HUDEP-2 (cell line): ENCODE results near the gene SETD3.

Experiments used
- DNase-seq, 76 experiments: peaks; one replicate each; lab custom pipeline; 2025; ENCODE audit not compliant: unreplicated experiment in 76 of 76; lab: John Stamatoyannopoulos, UW

SETD3 gene

DNA sequence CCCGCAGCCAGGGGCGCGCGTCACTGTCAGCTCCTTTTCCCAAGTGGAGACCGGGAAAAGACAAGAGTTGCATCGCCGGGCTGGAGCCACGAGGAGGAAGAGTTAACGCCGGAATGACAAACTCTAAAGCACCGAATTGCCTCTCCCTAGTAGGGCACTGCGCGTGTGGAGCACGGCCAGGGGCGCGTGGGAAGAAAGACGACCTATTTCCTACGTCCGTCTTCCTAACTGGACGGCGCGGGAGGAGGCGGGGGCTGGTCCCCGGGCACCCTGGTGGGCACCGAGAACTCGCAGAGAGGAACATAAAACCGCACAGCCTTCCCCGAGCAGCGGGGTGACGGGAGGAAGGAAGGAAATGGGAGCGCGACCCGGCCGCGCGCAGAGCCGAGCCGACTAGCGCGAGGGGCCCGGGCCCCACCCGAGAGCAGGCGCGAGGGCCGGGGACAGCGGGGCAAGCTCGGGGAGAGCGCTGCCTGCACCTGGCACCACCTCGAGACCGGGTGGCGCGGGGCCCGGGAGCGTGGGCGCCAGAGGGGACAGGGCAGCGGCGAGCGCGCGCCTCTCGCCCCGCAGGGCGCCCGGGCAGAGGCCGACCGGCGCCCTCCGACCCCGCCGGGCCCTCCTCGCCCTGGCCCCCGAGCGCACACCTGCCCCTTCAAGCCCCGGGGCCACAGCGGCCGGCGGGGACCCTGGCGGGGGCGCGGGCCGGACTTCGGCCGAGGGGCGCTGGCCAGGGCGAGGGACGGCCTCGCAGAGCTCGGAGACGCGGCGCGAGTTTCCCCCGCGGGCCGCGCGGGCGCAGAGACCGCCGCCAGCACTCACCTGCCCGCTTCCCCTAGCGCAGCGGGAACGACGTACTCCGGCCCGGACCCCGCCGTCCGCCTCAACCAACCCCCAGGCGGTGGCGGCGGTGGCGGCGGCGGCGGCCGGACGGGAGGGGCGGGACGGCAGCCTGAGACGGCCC, at the start of gene SETD3:
Gene SETD3, minus strand, starts transcription at position 954 of the 964 bp plus-strand sequence. CDS start 15,054 bp downstream, outside the sequence.
- peak in 18 of 76 experiments; percentile 3 to 43 (median 18) for DNase-seq

DNA sequence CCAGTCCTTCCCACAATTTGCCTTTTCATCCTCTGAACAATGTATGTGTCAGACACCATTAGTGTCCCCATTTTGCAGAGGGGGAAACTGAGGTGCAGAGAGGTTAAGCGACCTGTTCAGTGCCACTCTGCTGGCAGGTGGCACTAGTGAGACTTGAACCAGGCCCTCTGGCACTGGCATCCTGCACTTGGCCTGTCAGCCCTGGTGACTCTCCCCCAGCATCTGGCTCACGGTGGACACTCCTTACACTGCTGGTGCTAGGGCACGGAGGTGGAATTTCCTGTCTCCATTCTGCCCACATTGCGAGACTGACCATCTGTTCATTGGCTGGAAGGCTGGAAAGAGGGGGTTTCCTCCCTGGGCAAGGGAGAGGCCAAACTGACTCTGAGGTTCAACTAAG, 49.2 kb upstream of the SETD3 start:
- DNase-seq = no peak

DNA sequence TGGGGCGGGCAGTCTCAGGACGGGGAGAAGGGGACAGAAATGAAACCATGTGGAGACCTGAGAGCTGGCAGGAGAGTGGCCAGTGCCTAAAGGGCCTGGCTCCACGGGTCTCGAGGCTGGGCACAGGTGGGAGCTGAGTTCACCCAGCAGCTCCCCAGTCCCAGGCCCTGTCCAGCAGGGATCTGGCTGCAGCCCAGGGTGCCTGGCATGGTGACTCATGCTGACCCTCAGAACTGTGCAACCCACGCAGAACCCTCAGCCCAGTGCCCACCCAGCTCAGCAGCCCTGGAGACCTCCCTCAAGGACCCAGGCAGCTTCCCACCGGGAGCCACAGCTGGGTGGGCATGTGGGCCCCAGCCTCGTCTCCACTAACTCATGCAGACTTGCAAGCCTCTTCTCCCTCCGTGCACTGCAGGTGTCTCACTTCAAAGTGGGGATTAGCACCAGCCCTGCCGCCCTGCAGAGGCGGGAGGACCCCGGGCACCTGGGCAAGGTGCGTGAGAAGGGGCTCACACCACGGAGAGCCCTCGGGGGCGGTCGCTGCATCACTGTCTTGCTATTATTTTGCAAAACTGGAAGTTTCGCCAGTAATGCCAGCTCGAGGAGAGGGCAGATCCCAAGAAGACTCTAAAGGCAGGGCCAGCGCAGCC, 46.9 kb upstream of the SETD3 start:
- no peak for DNase-seq

DNA sequence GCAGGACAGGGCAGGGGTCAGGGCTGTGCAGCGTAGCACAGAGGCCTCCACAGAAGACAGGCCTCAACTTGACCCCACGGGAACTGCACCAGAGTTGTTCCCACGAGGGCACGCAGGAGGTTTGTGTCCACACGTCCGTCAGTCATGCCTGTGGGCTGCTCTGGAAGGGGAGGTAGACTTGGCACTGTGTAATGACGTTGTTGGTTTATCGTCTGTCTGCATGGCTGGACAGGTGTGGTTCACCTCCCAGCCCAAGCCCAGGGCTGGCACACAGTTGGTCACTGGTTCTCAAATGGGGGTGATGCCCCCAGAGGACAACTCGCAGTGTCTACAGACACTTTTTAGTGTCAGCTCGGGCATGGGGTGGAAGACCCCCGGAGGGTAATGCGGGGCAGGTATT, 46.4 kb upstream of the SETD3 start:
- no peak for DNase-seq

DNA sequence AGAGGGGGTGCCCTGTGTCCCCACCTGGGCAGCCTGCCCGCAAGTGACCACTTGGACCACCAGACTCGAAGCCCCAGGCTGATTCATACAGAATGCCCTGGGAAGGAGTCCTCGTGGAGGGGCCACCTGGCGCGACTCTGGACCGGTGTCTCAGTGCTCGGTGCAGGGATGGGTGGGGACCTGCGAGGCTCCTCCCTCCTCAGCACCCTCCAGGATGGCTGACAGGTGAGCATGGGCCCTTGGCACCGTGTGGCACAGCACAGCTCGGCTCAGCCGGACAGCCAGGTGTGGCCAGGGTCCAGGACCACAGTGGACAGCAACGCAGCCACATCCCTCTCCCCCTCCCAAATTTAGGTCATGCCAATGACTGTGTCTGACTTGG, 45.0 kb upstream of the SETD3 start:
- no peak for DNase-seq

DNA sequence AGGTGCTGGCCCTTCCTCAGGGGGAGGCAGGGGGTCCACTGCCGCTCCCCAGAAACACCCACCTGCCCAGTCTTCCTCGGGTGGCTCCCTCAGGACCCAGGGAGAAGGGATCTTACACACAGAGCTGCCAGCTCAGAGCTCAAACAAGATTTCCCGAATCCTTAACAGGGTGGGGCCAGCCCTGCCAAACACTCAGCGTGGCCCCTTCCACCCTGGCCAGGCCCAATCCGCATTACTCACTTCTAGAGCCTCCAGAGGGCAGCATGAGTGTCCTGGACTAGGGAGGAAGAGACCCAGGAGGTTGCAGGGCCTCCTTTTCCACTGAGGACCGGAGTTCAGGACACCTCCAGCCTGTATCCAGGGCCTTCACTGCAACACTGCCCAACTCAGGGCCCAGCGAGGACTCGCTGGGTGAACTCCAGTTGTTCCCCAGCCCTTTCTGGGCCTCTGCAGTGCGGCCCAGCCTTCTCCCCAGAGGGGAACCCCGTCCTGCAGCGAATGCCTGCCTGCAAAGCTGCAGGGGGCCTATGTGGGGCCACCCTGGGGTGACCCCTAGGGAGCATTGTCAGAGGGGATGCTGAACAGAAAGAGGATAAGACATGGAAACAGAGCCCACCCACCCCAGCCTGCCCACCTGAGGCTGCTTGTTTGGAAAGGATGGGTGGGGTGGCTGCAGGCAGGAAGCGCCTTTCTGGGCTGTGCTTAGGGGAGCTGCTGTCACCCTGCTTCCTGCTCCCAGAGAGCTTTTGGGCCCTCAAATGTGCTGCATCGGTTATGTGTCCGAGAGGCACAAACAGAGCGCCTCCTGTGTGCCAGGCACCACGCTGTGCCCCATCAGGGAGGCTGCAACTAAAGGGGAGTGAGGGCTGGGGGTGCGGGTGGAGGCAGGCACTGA, 44.4 kb upstream of the SETD3 start:
- peak in 4 of 76 experiments; percentile 0 to 8 (median 4) for DNase-seq

DNA sequence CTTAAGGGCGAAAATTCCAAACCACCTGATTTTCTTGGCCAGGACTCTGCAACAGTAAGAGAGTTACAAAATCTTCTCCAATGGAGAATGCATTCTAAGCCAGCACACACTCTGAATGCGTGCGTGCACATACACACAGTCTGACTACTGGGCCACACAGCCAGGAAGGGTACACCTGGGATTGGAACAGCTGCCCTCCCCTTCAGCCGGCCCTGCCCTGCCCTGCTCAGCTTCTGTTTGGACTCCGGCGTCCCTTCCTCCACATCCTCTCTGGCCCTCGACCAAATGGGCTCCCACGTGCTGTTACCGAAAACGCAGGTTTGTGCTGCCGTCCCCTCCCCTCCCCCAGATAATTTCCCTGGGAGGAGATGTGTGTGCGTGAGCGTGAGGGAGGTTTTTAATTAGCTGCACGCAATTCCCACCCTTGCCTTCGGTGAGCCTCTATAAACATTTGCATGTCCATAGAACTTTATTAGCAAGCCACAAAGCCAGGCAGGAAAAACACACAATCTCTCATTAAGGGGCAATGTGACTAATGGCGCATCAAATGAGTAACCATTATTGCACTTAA, 43.5 kb upstream of the SETD3 start:
- no peak for DNase-seq

DNA sequence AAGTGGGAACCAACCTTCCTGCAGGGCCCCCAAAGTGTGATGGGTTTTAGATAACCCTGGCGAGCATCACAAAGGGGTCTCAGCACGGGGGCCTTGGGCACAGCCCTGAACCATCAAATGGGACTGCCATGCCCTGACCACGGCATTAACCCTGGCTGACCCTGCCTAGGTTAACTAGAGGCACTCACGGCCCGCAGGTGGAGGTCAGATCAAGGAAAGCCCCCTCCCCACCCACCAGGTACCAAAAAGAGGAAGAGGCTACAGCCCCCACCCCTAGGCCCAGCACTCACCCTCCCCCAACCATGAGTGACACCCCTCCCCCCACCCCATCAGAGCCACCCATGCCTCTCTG, 43.0 kb upstream of the SETD3 start:
- no peak for DNase-seq

DNA sequence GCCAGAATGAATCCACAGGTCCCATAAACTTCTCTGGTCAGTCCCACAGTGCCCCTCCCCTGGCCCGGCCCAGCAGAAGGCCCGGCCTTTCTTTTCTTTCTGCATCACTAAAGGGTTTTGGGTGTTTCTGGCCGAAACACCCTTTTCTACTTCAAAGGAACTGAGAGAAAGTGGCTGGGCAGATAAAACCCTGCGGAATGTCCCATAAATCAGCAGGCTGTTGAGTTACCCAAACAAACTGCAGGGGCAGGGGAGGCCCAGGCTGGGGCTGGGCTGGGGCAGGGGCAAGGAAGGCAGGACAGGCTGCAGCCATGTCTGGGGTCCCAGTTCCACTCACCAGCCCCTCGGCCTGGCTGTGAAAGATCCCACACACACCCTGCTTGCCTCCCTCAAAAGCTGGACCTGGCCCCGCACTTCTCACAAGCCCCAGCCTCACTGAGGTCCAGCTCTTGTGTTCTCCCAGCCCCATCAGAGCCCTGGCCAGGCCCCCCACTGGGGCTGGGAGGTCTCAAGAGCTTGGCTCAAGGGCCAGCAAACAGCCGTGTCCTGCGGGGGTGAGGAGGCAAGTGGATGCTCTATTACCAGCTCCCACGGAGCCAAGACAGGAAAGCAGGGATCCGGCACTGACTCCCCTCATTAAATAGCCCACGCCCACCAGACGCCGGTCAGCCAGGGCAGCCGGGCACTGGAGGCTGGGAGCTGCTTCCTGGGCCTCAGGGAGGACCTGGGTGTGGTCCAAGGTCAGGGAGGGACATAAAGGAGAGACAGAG, 42.5 kb upstream of the SETD3 start:
- DNase-seq = no peak

DNA sequence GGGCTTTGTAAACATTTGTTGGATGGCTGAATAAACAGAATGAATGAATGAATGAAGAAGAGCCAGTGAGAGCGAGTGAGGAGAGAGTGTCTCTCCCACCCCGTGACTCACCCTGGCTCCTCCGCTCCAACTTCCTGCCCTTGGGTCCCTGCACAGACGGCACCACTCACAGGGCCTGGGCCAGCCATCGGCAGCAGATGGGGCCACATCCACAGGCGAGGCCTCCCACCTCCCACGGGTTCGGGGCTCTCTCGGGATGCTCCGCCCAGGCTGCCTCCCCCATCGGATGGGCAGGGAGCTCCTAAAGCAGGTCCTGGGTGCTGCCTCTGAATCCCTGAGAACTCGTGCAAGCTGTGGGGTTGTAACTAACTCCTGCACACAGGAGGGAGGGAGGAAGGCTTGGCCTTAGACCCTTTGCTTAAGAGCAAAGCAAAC, 41.8 kb upstream of the SETD3 start:
- no peak for DNase-seq

DNA sequence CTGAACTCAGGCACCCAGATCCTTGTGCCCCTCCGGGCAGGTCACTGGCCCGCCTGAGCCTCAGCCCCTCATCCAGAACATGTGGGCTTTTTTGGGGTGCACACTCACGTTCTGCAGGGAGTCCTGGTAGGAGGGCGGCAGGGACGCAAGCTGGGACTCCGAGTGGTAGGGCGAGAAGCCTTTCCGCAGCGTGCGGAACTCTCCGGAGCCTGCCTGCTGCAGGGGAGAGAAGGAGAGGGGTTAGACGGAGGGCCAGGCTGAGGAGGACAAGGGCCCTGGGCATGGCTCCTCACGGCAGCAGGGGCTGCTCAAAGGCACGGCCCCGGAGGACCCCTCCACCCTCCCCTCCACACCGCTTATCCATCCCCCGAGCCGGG, 41.4 kb upstream of the SETD3 start:
- DNase-seq = no peak

DNA sequence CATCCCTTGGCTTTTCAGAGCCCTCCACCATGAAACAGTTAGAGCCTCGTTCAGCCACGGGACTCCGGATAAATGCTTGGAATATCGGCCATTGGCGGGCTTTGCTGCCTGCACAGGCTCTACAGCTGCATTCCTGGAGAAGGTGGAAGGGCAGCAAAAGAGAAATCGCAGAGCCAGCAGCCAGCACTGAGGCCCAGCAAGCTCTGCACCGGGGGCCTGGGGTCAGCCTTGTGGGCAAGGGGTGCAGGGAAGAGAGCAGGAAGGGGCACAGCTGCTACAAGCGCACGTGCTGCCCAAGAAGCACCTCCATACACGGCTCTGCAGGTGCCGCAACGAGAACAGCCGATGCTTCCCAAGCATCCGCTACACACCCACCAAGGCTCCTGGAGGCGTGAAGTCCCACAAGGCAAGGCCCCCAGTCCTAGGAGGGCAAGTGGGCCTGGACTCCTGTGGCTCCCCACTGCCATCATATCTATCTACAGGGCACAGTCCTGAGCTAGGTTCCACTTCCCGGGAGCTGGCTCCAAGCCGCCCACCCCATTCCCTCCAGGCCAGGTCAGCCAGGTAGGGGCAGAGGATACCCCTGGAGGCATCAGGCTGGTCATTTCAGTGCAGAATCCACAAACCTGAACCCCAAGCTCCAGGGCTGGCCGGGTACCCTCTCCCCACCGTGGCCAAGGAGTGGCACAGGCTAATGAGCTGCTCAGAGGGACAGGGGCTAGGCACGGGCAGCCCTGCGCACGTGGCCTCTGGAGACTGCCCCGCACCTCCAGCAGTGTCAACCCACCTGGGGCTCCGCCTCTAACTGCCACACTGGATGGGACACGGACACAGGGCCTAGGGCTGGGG, 40.7 kb upstream of the SETD3 start:
- DNase-seq = no peak

DNA sequence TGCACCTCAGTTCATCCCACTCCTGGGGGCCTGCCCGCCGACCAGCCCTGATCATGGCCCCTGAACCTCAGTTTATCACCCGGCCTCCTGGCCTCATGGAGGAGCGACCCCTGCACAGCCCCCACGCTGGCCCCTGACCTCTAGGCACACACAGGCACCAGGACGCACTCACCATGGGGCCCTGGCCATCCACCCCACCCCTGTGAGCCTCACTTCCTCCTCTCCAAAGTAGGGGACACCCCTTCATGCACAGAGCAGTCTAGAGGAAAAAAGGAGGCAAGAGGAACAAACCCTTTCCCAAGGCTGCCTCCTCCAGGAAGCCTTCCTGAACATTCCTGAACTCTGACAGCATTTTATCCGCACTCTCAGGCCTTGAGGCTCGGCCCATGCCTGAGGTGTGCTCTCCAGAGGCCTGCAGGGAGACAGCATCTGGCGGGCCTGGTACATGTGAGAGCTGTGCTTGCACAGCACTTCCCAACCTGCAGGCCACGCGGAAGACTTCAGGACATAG, 40.0 kb upstream of the SETD3 start:
- no peak for DNase-seq

DNA sequence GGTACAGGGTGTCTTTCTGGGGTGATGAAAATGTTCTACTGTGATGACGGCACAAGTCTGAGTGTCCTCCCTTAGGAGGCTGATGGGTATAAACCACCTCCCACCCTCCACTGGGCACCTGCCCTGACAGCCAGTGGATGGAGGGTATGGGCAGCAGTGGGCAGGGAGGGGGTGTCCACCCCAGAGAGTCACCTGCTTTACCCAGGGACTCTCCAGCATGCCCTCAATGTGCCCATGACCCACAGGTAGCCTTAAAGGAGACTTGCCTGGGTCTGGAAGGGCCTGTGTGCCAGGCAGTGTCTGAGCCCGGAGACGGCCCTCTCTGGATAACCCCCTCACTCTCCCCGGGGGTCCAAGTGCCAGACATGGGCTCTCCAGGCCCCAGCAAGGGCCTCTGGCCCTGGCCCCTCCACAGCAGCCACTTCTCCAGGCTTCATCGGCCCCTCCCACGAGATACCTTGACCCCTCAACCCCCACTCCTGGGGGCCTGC, 39.3 kb upstream of the SETD3 start:
- DNase-seq = no peak

DNA sequence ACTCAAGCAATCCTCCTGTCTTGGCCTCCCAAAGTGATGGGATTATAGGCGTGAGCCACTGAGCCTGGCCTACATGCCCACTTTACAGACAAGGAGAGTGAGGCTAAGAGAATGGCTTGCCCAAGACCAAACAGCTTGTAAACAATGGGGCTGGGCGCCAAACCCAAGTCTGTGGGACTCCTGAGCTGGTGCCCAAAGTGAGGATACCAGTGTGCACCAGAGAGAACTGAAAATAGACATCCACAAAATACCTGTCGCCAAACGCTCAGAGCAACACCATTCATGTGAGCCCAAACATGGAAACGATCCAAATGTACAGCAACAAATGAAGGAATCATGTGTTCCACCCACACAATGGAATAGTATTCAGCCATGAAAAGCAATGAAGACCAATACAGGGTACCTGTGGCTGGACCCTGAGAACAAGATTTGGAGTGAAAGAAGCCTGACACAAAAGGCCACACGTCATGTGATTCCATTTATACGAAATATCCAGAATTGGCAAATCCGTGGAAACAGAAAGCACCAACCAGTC, 38.8 kb upstream of the SETD3 start:
- no peak for DNase-seq

DNA sequence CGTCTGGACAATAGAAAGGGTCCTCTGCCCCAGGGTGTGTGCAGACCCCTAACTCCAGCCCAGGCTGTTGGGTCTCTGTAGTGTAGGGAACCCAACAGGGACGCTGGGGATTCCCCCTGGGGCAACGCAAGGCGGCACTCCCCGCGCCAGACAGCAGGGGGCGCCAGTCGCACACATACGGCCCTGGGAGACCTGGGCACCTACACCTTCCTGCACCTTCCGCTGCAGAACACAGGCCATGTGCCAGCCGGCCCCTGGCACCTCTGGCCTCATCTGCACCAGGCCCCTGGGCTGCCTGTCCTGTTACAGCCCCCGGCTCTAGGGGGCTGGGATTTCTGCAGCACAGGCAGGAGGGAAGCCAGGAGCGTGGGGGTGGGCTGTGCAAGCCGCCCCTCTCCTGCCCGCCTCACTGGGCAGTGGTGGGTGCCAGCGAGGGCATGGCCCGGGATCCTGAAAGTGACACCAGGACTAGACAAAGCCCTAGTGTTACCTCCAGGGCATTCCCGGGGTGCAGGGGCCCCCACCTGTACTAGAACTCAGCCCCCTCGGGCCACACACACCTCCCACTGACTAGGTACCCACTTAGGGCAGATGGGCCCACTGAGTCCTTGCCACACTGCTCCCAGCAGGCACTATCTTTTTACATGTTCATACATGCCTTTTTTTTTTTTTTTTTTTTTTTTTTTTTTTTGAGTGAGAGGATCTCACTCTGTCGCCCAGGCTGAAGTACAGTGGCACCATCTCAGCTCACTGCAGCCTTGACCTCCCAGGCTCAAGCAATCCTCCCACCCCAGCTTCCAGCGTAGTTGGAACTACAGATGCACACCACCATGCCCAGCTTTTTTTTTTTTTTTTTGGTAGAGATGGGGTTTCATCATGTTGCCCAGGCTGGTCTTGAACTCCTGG, 38.0 kb upstream of the SETD3 start:
- DNase-seq = peak in 58 of 76 experiments; percentile 5 to 70 (median 40)

DNA sequence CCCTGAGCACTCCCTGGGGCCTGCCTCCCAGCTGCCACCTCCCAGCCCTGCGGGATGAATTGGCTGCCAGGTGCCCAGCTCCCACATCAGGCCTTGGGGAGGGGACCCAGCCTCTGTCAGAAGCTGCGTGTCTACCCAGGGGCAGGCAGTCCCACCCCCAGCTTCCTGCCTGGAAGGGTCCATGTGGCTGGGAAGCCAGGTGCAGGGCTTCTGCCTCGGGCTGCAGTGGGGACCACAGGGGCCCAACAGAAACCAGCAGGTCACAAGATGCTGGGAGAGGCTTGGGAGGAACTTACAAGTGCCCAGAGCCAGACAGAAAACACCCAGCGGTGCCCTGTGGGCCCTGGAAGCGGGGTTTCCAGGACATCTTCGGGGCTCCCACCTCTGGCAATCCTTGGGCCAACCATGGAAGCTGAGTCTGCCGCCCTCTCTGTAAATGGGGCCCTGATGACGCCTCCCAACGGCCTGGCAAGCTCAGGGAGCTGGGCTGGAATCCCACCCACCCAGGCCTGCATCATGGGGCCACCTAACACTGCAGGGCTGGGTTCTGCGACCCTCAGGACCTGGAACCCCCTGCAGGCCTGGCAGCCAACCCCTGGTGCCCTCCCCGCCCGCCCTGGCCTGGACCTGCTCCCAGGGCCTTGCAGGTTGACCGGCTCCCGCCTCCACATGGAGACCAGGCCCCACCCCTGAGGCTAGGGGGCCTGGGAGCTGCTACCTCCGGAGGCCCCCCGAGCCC, 37.2 kb upstream of the SETD3 start:
- DNase-seq = no peak
